RPMI8226 (cell line): Measurements from ENCODE around the gene ADCY1.
"Not testable (repeated sequence)": the region's sequence is repeated elsewhere in the genome, so short reads cannot be mapped to it uniquely, and the experiment has no call there.

ENCODE experiments used
- DNase-seq: peaks from one replicate; pipeline ENCODE4 v3.0.0-alpha.2; 2015

The ADCY1 gene

DNA sequence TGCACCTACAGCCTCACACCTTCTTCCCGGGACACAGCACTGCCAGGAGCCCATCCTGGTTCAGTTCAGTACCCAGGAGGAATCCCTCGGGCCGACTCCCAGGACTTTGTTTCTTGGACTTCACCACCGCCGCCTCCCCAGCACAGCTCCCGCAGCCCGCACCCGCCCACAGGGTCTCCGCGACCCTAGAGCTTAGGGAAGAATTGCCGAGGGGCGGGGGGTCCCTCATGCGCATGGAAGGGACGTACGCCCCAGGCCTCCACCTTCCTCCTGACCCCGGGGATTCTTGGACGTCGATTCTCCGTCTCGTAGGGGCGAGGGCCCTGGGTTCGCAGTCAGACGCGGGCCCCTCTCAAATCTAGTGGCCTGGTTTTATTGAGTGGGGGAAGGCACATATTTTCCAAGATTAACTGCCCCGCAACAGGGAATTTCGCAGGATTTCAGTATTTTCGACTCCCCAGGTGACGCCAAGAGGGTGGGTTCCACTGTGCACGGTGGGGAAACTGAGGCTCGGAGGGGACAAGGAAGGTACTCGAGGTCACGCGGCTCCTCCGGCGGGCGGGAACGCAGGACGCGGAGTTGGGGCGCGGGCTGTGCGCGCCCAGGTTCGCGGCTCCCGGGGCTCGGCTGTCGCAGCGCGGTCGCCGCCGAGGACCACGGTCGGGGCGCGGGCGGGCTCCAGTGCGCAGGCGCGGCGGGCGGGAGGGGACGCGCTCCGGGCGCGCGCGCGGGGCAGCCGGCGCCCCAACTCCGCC is at the start of gene ADCY1:
Gene ADCY1 (plus strand): TSS at position 708 of the 755 bp plus-strand sequence. CDS start 176 bp downstream, outside the sequence.
- peak; percentile 52 for DNase-seq

DNA sequence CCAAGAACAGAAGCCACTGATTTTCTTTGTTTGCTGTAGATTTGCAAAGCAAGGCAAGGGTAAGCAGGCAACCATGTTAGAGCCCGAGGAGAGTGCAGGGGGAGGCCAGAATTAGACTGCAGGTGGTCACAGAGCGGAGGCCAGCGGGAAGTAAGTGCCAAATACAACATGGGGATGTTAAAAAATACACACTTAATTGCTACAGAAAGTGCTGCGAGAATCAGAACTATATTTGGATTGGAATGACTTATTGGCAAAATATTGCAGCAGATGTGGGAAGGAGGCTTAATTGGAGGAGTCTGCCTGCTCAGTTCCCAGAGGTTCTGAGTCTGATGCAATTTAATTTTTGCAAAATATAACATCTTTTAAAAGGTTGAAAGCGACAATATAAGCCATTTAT is 49.7 kb upstream of the ADCY1 start:
- DNase-seq, result no peak

DNA sequence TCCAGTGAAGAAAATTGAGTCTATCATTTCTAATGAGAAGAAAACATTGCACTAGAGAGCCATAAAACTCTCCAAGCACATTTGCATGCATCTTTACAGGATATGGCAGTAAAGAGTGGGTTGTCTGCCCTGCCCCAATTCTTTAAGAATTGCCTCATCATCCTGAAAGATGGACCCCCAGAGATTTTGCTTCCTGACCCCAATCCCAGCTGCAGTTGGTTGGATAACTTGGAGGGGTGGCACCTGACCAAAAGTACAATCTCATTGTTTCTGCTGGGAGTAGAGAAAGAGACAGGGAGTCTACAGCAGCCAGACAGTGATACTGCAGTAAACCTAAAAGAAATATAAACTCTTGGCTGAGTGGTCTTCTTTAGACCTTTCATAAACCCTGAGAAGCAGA is 49.1 kb upstream of the ADCY1 start:
- no peak for DNase-seq

DNA sequence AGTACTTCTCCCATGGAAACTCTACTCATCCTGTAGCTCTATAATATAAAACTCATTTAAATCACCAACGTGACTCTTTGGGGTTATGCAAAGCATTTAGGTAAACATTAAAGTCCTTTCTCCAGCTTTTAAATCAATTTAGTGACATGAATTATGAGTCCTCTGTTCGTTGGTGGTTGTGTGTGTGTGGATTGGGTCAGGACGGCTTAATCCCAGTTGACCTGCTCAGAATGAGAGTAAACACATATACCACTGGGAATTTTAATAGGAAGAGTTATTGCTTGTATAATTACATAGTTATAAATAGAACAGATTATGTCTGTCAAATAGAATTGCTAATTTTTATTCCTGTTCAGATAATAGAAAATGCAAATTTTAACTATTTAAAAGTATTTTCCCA is 30.7 kb upstream of the ADCY1 start:
- no peak for DNase-seq

DNA sequence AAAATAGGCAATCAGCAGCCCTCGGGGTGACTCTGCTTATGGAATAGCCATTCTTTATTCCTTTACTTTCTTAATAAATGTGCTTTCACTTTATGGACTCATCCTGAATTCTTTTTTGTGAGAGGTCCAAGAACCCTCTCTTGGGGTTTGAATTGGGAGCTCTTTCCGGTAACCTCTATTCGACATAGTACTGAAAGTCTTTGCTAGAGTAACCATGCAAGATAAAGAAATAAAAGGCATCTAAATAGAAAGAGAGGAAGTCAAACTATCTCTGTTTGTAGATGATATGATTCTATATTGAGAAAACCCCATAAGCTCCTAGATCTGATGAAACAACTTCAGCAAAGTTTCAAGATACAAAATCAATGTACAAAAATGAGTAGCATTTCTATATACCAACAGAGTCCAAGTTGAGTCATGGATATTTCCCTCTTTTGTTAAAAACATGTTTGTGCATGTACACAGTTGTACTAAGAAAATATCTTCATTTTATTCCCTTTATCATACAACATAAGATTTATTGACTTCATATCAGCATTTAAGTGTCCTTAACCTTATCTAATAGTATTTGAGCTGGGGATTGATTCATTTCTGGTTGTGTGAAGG is 29.0 kb upstream of the ADCY1 start:
- DNase-seq, result not testable (repeated sequence)

DNA sequence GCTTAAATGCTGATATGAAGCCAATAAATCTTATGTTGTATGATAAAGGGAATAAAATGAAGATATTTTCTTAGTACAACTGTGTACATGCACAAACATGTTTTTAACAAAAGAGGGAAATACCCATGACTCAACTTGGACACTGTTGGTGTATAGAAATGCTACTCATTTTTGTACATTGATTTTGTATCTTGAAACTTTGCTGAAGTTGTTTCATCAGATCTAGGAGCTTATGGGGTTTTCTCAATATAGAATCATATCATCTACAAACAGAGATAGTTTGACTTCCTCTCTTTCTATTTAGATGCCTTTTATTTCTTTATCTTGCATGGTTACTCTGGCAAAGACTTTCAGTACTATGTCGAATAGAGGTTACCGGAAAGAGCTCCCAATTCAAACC is 25.3 kb upstream of the ADCY1 start:
- not testable (repeated sequence) for DNase-seq

DNA sequence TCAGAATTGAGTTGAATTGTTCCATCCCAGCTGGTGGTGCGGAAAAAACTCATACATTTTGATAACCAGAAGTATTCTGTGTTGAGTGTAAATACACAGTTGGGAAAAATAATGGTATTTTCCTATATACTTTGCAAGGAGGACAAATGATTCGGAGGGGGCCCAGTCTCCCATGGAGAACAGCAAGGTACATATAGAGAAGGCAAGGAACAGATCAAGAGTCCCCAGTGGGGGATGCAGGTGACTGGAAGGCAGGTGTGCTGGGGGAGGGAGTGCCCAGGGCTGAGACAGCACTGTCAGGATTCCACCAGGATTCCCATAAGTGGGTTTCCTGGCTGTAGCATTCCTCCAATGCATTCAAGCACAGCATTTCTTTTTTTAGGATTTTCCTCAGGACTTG is 10.8 kb upstream of the ADCY1 start:
- no peak for DNase-seq

DNA sequence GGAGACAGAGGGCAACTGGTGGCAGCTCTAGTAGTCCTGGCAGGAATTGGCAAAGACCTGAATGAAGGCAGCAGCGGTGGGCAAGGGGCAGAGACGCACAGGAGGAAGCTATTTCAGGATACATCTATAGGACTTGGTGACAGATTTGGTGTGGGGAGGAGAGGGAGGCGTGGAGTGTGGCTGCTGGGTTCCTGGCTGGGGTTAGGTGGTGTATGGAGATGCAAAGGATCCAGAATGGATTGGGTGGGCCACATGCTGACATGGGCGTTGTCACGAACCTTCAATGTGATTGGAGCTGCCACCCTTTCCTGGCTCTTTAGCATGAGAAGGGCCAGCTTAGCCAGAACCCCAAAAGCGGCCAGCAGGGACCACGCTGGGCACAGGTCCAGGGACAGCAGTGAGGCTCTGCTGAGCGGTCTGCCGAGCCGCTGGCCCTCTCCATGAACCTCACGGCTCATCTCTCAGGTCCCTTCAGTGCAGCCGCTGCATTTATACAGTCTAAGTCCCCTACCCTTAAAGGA is 10.2 kb upstream of the ADCY1 start:
- no peak for DNase-seq

DNA sequence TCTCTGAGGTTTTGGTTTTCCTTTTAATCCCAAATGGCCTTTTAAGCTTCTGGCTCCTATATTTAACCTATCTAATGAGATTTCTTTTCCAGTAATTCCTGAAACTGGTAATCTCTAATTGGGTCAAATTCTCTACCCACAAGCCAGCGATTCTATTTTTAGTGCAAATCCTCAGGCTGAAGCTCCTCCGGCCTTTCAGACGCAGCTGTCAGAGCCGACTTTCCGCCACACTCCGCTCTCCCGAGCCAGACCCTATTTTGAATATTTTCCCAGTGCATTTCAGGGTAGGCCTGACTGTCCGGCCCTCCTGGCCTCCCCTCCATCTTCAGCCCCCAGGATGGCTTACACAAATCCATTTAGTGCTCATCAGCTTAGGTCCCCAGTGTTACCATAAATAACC is 9.7 kb upstream of the ADCY1 start:
- DNase-seq, result no peak

DNA sequence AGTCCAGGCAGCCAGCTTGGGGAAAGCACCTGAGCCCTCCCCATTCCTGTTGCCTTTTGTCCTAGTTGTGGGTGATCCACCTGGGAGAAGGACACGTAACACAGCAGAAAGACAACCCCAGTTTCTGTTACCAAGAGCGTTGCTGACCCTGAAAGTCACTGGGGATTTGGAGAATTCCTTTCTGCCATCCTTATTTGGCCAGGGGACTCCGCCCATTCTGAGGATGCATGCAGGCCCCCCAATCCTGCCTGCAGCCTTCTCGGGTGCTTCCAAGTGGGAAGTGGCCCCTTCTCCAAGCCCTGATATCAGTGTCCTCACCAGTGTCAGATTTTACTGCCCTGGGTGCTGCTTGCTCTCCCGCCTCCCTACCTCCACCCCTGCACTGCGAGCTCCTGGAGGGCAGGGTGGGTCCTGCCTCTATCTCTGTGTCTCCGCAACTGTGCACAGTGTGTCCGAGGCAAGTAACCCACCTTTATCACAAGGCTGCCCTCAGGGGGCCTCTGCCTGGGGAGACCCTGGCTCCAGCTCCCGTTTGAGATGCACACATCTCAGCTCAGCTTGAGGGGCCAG is 9.2 kb upstream of the ADCY1 start:
- DNase-seq, result no peak

DNA sequence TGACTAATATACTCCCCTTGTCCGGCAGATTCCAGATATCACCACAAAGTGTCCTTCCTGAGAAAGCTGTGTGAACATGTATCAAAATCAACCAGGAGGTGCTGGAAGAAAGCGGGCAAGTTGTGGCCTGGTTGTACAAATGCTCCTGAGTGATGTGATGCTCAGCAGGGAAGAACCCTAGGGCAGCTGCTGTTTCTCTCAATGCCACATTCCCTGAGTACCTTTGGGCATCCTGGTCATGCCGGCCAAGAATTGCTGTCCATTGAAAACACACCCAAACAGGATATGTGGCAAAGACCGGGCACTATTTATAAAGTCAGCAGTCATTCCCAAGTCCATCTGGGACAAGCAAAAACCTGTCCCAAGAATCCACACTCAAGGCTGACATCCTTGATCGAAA is 7.8 kb upstream of the ADCY1 start:
- no peak for DNase-seq

DNA sequence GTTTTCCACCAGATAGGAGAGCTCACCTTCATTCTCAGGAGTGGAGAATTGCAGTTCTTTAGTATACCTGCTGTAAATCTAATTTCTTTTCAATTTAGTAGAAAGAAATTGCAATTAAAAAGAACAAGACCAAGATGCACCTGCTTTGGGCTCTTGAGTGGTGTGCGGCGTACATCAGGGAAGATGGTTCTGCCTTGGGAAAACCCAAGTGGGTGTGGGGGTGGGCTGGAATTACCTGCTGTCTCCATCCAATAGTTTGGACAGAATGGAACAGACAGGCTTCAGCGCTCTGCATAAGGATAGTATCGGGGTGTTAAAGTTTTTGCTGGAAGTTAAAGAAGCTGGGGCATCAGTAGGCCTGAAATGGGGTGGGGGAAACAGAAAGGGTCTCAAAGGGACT is 7.2 kb upstream of the ADCY1 start:
- no peak for DNase-seq

DNA sequence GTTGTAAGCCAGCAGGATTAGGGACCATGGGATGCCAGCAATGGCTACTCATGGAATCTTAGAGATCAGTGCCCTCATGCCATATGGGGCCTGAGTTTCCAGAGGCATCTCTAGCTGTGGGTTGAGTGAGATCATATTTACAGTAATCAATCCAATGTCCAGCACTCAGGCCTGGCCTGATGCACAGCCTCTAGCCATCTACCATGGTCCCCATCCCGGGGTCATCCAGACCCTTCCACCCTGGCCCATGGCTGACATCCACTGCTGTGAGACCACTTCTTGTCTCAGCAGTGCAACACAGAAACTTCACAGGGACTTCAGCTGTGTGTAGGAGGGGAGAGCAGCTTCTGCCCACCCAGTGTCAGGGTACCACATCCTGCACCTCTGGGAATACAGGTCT is 6.5 kb upstream of the ADCY1 start:
- no peak for DNase-seq

DNA sequence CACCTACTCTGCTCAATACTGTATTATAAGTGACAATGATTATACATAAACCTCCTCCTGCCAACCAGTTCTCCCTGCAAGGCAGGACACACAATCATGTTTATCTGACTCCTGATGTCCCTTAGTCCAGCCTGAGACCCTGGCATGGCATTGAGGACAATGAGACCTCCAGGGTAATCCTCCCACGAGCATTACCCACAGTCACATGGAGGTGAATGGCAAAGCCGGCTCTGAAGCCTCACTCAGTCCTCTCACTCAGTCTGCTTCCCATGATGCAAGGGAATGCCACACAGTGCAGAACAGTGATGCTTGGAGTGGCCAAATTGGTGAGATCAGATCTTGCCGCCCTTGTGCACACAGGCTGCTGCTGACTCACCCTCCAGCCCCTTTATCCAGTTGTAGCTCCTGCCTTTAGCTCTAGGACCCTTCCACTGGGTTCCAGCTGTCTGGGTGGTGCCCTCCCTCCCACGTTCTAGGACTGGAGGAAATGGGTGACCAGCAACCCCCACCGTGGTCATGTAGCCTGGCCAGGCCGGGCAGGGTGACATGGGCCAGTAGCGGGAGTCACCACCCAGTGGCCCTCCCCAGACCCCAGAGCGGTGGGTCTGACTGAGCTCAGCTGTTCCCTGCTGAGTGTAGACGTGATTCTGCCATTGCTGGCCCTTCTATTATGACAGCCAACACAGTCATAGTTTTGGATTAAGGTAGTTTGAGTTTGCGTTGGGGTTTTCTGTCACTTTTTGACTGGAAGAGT is 5.5 kb upstream of the ADCY1 start:
- DNase-seq, result no peak

DNA sequence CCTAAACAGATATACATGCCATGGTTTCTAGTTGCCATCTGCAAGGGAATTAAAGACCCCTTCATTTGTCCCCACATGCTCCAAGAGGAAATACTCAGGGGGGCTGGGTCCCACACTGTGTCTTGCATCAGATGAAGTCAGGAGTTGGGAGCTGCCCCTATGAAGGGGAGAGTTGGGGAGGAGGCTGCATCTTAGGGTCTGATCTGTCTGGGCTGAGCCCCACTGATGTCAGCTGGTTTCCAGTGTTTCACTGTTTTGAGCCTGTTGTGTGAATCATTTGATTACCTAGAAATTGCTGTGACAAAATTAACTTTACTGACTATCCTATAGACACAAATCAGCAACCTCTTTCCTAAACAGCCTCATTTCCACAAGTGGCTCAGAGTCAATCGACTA is 4.9 kb upstream of the ADCY1 start:
- DNase-seq, result no peak

DNA sequence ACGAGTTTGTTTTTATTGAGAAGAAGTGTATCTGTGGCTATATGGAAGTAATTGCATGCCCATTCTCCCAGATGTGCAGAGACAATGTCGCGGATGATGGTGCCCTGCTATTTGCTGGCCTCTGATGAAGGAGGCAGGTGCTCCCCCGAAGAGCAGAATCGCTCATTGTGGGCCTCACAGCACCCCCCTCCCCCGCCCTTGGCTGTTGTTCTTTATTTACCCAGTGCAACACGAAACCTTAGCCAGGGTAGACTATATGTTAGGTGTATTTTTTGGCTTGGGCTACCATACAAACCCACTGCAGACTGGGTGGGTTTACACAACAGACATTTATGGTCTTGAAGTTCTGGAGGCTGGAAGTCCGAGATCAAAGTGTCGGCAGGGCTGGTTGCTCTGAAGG is 3.4 kb upstream of the ADCY1 start:
- no peak for DNase-seq

DNA sequence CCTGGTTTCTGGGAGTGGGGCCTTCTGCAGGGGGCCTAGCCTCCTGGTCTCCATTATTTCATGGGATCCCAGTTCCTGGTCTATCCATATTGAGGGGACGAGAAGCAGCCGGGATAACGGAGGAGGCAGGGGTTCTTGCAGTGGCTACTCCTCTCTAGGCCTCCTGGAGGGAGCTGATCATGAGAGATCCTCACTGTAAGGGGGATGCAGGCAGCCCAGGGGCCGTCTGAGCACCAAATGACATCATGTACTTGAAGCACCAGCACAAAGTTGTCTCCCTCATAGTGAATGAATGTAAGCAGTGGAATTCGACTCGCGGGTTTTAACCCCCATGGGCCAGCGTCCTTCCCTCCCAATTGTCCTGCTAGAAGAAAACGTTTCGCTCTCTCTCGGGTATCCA is 964 bp upstream of the ADCY1 start:
- DNase-seq, result no peak

DNA sequence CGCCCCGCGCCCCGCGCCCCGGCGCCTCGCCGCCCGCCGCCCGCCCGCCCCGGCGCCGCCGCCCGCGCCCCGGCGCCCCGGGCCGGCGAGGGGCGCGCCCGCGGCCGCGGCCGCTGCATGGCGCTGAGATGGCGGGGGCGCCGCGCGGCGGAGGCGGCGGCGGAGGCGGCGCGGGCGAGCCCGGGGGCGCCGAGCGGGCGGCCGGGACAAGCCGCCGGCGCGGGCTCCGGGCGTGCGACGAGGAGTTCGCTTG is 174 bp downstream of the ADCY1 start:
- no peak for DNase-seq

DNA sequence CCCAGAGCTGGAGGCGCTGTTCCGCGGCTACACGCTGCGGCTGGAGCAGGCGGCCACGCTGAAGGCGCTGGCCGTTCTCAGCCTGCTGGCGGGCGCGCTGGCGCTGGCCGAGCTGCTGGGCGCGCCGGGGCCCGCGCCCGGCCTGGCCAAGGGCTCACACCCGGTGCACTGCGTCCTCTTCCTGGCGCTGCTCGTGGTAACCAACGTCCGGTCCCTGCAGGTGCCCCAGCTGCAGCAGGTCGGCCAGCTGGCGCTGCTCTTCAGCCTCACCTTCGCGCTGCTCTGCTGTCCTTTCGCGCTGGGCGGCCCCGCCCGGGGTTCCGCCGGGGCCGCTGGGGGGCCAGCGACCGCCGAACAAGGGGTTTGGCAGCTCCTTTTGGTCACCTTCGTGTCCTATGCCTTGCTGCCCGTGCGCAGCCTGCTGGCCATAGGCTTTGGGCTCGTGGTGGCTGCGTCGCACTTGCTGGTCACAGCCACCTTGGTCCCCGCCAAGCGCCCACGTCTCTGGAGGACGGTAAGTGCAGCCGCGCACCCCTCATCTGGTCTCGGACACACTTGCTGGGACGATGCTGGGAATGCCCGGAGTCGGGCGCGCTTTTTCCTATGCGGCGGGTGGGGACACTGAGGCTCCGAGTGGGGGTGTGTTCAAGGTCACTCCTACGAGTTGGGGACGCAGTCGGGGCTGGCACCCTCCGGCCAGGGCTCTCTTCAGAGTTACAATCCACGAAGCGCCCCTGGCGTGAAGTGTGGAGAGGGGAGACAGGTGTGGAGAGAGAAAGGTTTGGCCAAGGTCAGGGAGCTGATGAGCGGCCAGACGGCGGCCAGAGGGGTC is 717 bp downstream of the ADCY1 start:
- DNase-seq, result peak; percentile 75

DNA sequence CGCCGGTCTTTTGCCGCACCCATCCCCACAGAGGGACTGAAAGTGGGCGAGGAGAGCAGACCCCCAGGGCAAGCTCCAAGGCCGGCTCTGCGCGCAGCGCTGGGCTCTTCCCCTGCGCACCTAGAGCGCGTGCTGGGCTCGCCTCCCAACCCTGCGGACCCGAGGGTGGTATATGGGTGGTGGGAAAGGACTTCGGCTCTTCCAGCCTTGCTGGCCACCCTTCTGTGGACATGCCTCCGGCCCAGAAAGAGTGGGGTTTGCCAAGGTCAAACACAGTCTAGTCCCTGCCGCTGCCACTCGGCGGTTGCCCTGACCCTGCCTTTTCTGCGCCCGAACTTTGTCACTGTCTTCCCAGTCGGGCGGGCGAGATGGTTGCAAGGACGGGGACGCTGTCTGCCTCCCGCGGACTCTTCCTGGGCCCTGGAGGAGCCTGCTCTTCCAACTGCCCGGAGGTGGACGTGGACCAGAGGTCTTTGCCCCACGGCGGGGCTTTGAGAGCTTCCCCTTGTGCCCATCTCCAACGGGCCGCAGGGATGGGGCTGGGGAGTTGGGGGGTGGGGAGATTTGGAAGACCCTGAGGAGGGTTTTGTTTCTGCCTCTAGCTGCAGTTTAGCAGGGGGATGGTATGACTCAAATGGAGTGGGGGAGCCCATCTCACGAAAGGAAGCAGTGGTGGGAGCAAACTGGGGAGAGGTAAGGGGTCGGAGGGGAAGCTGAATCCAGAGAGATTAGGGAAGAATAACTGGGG is 1.5 kb downstream of the ADCY1 start:
- peak; percentile 33 for DNase-seq

DNA sequence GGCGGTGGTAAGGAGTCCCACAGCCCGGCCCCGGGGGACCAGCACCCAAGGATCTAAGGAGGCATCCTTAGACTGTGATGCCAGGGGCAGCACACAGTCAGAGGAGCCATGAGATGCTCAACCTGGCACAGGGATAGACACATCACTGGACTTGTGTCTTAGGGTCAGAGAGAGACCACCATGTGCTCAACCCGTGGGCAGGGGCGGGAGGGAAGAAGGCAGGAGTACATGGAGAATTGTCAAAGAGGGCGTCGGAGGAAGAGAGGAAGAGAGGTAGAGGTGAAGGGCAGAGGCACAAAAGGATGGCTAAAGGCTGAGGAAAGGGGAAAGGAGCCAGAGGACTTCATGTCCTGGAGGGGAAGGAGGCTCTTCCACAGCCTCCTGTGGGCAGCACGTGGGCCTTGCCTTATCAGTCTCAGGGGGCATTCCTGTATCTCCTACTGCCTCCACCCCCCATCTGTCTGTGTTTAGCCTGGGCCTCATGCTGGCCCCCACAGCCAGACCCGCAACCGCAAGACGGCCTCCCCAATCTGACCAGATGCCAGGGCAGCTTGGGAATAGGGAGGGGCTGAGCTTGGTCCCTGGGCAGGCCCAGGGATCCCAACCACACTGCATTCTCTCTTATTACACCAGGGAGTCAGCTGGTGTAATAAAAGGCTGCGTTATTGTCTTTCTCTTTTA is 2.2 kb downstream of the ADCY1 start:
- no peak for DNase-seq

DNA sequence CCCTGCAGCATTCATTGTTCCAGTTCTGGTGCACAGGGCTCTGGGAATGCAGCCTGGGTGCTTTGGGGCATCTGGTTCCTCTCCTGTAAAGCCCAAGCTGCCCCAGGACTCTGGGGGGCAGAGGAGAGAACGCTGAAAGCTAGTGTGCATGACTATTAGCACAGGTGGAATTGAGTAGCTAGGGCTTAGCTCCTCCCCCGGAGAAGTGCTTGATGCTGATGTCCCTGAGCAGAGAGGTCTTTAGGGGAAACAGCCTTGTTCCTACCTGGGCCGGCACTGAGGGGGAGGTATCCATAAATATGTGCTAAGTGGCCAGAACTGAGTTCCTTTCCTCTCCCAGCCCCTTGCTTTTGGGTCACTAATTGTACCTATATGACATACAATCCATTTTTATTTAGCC is 3.9 kb downstream of the ADCY1 start:
- DNase-seq, result no peak
